Measurements from ENCODE around the gene GBE1.

DNA sequence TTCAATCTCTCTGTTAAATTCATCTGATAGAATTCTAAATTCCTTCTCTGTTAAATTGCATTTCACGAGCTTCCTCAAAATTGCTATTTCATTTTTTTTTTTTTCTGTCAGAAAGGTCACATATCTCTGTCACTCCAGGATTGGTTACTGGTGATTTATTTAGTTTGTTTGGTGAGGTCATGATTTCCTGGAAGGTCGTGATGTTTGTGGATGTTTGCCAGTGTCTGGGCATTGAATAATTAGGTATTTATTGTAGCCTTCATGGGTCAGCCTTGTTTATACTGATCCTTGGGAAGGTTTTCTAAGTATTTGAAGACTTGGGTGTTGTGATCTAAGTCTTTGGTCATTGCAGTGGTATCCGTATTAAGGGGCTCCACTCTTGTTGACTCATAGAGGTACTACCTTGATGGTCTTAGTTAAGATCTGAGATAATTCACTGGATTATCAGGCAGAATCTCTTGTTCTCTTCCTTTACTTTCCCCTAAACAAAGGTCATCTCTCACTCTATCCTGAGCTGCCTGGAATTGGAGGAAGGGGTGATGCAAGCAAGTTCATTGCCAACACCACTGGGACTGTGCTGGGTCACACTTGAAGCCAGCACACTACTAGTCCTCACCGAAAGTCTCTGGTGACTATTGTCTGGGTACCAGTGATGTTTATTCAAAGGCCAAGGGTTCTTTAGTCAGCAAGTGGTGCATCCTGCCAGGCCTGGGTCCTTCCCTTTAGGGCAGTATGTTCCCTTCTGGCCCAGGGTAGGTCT is 231.1 kb downstream of the GBE1 start:
- TF ChIP-seq CTCF (IDR thresholded peaks at IDR 0.05; ENCODE audit: low read length) (no peak), EZH2 (optimal IDR thresholded peaks at IDR 0.05; ENCODE audit: low read depth, low read length) (no peak), EZH2phosphoT487 (IDR thresholded peaks at IDR 0.05; ENCODE audit: low read length) (no peak)

Data from MM.1S (cell line).